Stromal cell of bone marrow (primary cell): Measurements from ENCODE around the gene ITGA11.

Experiments
- DNase-seq: peaks from one replicate; pipeline ENCODE4 v3.0.0-alpha.2; 2012; ENCODE audit warnings: low read depth

Gene ITGA11

GRCh38 chr15:68310804-68311463 lies 121.0 kb downstream of the ITGA11 start:
- no peak for DNase-seq

- no peak for DNase-seq
These were observed 121.7 kb downstream of the ITGA11 start for GRCh38 chr15:68310178-68310803.

- DNase-seq = no peak
These were observed 122.9 kb downstream of the ITGA11 start for GRCh38 chr15:68309024-68309423.

GRCh38 chr15:68307131-68307928 lies 124.6 kb downstream of the ITGA11 start:
- no peak for DNase-seq

GRCh38 chr15:68305420-68305871 lies 126.5 kb downstream of the ITGA11 start:
- DNase-seq = no peak

GRCh38 chr15:68304589-68305337 lies 127.2 kb downstream of the ITGA11 start:
- no peak for DNase-seq

- DNase-seq = no peak
These were observed 128.2 kb downstream of the ITGA11 start for GRCh38 chr15:68303560-68304436.

- no peak for DNase-seq
These were observed 128.8 kb downstream of the ITGA11 start for GRCh38 chr15:68303134-68303533.

GRCh38 chr15:68302729-68303128 lies 129.2 kb downstream of the ITGA11 start:
- no peak for DNase-seq

GRCh38 chr15:68301301-68301700 lies 130.7 kb downstream of the ITGA11 start:
- no peak for DNase-seq

- DNase-seq = no peak
These were observed 131.6 kb downstream of the ITGA11 start for GRCh38 chr15:68300115-68300940.

GRCh38 chr15:68299436-68299835 lies 132.5 kb downstream of the ITGA11 start:
- DNase-seq = peak; percentile 27

GRCh38 chr15:68298882-68299381 lies 133.0 kb downstream of the ITGA11 start:
- peak; percentile 25 for DNase-seq

- DNase-seq = no peak
These were observed 133.6 kb downstream of the ITGA11 start for GRCh38 chr15:68298336-68298735.

- DNase-seq = no peak
These were observed 136.8 kb downstream of the ITGA11 start for GRCh38 chr15:68295014-68295805.

- no peak for DNase-seq
These were observed 139.0 kb downstream of the ITGA11 start for GRCh38 chr15:68292967-68293366.

- no peak for DNase-seq
These were observed 139.7 kb downstream of the ITGA11 start for GRCh38 chr15:68292157-68292781.

- no peak for DNase-seq
These were observed 141.2 kb downstream of the ITGA11 start for GRCh38 chr15:68290715-68291114.
